ENCODE data around the gene BCL2L14. TPM values are rescaled to one million over a fixed set of nuclear protein-coding genes. Genes with fewer than 3 reads are reported as not detected.
"Not testable (repeated sequence)": the region's sequence is repeated elsewhere in the genome, so short reads cannot be mapped to it uniquely, and the experiment has no call there.

BCL2L14 gene
- total RNA-seq, 1 experiment from 2014 or later, result not detected

DNA sequence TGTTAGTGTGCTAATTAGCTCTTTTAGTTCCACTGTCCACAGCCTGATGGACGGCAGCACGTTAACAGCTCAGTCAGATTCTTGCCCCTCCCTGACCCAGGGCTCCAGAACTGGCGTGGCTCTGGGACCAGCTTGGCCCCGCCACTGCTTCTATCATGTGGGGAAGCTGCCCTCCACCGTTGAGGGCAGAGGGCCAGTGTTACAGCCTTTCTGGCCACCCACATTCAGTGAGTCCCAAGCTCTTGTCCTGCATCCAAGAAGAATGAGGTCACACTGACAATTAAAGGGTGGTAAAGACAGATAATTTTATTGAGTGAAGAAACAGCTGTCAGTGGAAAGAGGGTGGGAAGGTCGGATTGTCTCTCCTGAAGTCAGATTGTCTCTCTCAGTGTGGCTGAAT is 36.9 kb downstream of the BCL2L14 start:
- no peak for DNase-seq (ENCODE audit: low spot score)

DNA sequence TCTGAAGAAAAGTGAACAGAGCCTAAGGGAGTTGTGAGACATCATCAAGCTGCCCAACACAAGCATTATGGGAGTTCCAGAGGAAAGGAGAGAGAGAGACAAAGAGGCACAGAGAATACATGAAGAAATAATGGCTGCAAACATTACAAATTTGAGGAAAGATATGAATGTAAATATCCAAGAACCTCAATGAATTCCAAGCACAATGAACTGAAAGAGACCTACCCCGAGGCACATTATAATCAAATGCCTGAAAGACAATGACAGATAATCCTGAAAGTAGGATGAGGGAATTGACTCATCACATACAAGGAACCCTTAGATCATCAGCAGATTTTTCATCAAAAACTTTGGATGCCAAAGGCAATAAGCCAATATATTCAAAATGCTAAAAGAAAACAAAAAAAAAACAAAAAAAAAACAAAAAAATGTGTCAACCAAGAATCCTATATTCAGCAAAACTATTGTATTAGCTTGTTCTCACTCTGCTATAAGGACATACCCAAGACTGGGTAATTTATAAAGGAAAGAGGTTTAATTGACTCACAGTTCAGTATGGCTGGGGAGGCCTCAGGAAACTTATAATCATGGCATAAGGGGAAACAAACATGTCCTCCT is 37.8 kb downstream of the BCL2L14 start:
- DNase-seq (ENCODE audit: low spot score), result no peak

DNA sequence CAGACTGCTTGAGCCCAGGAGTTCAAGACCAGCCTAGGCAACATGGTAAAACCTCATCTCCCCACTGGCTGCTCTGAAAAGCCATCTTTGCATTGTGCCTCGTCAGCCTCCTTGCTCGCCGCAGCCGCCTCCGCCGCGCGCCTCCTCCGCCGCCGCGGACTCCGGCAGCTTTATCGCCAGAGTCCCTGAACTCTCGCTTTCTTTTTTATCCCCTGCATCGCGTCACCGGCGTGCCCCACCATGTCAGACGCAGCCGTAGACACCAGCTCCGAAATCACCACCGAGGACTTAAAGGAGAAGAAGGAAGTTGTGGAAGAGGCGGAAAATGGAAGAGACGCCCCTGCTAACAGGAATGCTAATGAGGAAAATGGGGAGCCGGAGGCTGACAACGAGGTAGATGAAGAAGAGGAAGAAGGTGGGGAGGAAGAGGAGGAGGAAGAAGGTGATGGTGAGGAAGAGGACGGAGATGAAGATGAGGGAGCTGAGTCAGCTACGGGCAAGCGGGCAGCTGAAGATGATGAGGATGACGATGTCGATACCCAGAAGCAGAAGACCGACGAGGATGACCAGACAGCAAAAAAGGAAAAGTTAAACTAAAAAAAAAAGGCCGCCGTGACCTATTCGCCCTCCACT is 40.3 kb downstream of the BCL2L14 start:
- not testable (repeated sequence) for DNase-seq (ENCODE audit: low spot score)

DNA sequence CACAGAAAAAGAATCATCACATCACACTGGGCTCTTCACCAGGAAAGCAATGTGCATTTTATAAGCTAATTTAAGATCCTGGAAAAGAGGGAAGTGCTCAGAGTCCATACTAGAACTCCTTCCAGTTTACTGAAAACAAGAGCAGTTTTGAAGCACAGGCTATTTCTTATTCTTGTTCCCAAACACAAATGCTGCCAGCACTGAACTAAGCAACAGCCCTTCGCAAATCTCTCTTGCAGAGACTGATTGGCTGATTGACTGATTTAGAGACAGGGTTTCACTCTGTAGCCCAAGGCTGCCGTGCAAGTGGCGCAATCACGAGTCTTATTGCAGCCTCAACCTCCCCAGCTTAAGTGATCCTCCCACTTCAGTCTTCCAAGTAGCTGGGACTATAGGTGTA is 44.8 kb downstream of the BCL2L14 start:
- no peak for DNase-seq (ENCODE audit: low spot score)

DNA sequence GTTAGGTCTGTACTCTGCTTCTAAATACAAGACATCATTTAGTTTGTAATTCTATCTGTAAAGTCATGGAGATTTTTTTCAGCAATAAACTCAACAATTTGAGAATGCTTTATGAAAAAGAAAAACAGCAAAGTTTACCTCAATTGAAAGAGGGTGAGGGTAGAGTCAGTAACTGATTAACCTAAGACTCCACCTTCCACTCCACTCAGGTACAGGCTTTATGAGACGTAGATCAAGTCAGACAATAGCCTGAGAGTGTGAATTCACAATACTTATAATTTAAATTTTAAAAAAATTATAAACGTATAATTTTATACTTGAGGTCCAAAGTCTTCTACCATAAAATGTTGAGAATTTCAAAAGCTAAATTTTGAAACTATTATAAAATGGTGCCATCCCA is 45.9 kb downstream of the BCL2L14 start:
- DNase-seq (ENCODE audit: low spot score), result no peak

DNA sequence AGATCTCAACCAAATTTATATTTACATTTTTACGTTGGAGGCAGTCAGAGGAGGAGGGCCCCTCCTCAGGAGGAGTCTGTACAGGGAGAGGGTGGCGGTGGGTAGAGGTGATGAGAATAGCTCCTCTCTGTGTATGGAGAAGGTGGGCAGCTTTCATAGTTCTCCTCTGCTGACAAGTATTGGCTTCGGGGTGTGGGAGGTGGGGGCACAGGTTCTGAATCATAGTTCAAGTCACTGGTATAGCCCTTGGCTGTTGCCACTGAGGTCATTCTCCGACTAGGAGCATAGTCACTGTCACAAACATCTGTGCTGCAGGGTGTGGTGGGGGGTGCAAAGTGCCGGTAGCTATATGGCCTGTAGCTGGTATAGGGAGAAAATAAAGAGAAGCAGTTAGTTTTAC is 50.3 kb downstream of the BCL2L14 start:
- DNase-seq (ENCODE audit: low spot score), result no peak

DNA sequence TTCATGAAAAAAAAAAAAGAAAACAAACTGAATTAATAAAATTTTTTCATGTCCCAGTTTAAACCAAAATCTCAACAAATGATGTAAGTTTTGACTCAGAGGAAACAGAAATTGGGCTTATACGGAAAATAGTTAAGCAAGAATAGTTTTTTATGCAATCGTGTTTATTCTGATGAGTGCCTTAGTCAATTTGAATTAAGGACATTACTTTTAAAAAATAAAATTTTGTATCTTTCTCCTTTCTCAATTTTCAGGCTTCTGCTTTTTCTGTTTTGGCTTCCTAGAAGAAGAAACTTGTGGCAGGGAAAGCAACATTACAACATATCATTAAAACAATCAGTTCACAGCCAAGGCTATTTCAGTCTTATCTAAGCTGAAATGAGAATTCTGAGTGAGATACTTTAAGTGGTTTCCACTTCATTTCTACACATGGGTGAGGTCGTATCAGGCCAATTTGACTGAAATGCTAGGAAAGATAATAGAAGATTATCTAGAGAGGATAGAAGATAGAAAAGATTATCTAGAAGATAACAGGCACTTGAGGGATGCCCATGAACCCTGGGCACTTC is 52.4 kb downstream of the BCL2L14 start:
- no peak for DNase-seq (ENCODE audit: low spot score)

DNA sequence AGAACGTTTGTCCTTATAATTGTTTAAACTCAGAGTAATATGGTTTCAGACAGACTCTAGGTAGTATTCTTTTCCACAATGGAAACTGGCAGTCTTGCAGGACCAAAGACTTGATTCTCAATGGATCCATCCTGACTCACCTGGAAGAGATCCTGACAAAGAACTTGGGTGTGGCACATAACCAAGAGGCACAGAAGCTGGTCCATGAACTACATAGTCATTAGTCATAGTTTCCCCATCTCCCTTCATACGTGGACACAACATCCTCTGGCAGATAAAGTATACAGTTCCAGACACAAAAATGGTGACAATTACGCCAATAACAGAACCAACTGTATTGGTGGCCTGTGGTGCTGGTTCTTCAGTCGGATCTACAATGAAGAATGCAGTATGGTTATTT is 55.8 kb downstream of the BCL2L14 start:
- no peak for DNase-seq (ENCODE audit: low spot score)

DNA sequence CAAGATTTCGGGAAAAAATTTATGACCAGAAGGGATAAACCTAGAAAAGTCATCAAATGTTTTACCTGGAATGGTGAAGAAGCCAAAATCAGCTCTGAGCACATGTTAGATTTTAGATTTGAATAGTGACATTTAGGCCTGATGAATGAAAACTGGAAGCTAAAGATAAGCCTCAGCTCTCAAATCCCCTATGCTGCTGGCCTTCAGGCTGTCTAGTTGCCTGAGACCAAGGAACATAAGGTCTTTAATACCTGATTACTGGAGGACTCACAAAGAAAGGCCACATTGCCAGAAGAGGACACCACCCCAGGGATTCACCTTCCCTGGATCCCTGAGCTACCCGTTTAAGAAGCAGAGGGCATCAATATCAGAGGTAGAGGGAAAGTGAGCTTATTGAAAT is 56.6 kb downstream of the BCL2L14 start:
- no peak for DNase-seq (ENCODE audit: low spot score)

DNA sequence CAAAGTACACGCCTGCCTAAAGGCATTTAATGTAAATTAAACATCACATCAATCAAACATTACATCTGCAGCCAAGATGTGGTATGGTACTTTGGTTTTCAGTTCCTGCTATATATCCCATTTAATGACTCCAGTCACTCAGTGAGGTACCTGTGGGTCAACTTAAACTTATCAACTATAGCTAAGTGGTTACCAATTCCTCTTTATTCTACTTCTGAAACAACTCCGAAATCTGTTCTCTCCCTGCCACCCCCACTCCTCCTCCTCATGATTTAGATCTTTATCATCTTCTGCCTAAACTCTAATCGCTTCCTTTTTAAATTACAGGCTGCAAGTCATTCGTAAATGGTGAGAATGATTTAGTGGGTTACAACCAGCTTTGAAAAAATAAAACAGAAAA is 57.9 kb downstream of the BCL2L14 start:
- DNase-seq (ENCODE audit: low spot score), result no peak

DNA sequence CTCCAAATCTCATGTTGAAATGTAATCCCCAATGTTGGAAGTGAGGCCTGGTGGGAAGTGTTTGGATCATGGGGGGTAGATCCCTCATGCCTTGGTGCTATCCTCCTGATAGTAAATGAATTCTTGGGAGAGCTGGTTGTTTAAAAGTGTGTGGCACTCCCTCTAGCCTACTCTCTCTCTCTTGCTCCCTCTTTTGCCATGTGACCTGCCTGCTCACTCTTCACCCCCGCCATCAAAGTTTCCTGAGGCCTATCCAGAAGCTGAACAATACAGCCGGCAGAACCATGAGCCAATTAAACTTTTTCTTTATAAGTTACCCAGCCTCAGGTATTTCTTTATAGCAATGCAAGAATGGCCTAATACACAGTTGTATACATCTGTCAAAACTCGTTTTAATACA is 62.5 kb downstream of the BCL2L14 start:
- no peak for DNase-seq (ENCODE audit: low spot score)

DNA sequence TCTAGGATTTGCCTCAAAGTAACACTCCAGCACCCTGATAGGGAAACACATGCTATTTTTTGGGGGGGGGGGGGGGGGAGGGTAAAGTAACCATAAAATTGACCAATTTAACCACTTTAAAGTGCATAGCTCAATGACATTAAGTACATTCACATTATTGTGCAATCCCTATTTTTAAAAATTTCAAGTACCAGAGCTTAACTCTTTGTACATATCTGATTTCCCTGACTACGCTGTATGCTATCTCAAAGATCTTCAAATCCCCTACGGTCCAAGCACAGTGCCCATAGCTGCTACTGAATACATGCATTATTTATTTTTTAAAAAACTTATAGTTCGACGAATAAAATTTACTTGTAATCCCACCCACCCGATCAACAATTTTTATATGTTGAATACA is 63.0 kb downstream of the BCL2L14 start:
- no peak for DNase-seq (ENCODE audit: low spot score)

DNA sequence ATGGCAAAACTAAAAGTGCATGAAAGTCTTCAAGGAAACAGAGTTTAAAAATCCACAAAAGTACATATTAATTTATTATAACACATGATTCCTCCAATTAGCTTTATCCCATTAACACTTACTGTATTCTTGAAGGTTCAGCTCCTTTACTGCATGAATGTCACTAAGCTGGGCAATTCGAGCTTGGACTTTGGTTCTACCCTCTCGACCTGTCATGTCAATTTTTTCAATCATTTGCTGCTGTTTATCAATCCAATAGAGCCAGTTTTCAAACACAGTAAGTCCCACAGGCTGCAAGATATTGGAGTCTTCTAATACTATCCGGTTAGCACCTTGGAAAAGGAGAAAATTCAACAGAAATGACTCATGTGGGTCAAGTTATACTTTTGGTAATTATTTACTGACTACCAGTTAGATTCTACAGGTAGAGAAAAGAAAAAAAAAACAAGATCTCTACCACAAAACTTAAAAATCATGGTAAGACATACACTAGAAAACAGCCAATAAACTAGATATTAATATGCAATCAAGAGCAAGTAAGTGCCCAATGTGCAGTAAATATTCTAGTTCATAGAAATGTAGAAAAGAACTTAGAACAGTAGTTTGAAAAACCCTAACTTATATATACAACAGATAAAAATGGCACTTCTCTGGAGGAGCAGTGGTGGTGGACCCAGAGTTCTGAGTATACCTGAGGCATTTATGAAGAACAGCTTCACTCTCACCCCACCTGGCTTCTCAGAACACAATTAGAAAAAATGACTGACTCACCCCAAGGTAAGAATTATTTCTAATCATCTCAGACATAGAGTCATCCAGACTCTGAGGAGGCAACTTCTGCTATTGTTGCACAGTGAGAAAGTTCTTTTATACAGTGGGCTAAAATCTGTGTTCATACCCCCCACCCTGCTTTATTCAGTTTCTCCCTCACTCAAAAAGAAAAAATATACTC is 67.7 kb downstream of the BCL2L14 start:
- no peak for DNase-seq (ENCODE audit: low spot score)

DNA sequence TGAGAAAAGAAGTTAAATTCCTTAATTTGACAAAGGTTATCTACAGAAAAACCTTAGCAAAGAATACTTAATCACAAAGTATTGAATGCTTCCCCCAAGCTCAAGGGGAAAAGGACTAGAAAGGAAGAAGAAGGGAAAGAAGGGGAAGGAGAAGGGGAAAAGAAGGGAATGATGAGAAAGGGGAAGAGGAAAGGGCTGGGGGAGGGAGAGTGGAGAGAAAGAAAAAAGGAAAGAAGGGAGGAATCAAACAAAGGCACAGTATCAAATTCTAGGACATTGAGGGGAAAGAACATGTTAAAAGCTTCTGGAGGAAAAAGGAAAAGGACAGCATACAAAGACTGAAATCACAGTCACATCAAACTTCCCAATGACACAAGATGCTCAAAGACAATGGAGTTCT is 70.3 kb downstream of the BCL2L14 start:
- DNase-seq (ENCODE audit: low spot score), result no peak

DNA sequence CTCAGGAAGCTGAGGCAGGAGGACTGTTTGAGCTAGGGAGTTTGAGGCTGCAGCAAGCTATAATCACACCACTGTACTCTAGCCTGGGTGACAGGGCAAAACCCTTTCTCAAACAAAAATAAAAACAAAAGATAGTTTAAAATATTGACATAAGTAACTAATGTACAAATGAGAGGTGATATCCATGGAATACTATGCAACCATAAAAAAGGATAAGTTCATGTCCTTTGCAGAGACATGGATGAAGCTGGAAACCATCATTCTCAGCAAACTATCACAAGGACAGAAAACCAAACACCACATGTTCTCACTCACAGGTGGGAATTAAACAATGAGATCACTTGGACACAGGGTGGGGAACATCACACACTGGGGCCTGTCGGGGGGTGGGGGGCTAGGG is 73.8 kb downstream of the BCL2L14 start:
- not testable (repeated sequence) for DNase-seq (ENCODE audit: low spot score)

DNA sequence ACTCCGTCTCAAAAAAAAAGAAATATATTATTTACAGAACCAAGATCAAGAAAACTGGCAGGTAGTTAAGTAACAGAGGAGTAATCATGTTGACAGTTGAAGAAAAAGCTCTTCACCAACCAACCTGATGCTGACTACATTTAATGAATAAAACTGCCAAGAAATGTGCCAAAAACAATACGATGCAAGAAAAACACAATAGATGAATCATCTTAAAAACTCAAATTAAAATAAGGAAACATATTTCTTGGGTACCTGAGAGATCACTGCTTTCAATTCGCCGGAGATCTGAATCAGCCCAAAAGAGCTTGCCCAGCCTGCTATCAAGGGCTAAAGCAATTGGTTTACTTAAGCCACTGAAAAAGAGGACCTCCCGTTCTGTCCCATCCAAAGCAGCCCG is 76.4 kb downstream of the BCL2L14 start:
- DNase-seq (ENCODE audit: low spot score), result no peak

Other genes starting within 250 kb of the BCL2L14 start
- gene LRP6, start 196.1 kb downstream of the BCL2L14 start, total RNA-seq (2014; rRNA removed; shearing (Covaris generic)), result 14.0 and 19.0 TPM in 2 replicates

All from H4 (cell line).